ENCODE results near the gene PPP1R9A.

Gene PPP1R9A

GRCh38 chr7:95324431-95324830 is 417.0 kb downstream of the PPP1R9A start, which contains the start of gene PON1:
Gene PON1, minus strand, starts transcription at chr7:95324532. Its CDS starts 57 bp downstream, at chr7:95324475.
- H3K36me3 ChIP-seq = no peaks in the 10 kb centered on the region
- no peak for TF ChIP-seq Cebpa-rat (IDR thresholded peaks at IDR 0.05)
- no peak within 1 kb of the TSS for H3K27ac ChIP-seq
- H3K9ac ChIP-seq = no peak within 1 kb of the TSS
- H4K20me1 ChIP-seq = no peaks in the 10 kb centered on the region
- no peak within 1 kb of the TSS for H3K4me2 ChIP-seq
- no peaks in the 10 kb centered on the region for H3K27me3 ChIP-seq
- H3K4me1 ChIP-seq = no peaks in the 10 kb centered on the region
- H3K4me3 ChIP-seq = no peak within 1 kb of the TSS
- no peaks in the 10 kb centered on the region for H3K9me3 ChIP-seq

DNA sequence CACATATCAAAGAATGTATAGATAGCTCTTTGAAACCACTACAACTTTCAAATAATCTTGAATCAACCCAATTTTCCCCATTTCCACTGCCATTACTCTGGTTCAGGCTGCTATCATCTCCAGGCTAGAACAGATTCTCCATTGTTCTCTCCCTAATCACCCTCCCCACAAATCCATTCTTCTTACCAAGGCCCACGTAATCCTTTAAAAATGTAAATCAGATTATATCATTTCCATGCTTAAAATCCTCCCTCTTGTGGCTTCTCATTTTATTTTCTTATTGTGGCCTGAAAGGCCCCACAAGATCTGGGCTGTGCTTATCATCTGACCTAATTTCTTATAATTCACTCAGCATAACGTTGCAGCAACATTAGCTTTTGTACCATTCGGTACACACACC is 420.0 kb downstream of the PPP1R9A start:
- no peaks in the 10 kb centered on the region for H3K36me3 ChIP-seq
- H4K20me1 ChIP-seq = no peaks in the 10 kb centered on the region
- peaks cover 11% of the 10 kb centered on the region; the same call in 1 of the 2 replicates for H3K4me1 ChIP-seq
- H3K27ac ChIP-seq = no peak overlapping the region
- no peak overlapping the region for H3K4me2 ChIP-seq
- no peaks in the 10 kb centered on the region for H3K27me3 ChIP-seq
- H3K9me3 ChIP-seq = no peaks in the 10 kb centered on the region
- H3K4me3 ChIP-seq = no peak overlapping the region
- no peak overlapping the region for H3K9ac ChIP-seq
- TF ChIP-seq Cebpa-rat (IDR thresholded peaks at IDR 0.05) = no peak

DNA sequence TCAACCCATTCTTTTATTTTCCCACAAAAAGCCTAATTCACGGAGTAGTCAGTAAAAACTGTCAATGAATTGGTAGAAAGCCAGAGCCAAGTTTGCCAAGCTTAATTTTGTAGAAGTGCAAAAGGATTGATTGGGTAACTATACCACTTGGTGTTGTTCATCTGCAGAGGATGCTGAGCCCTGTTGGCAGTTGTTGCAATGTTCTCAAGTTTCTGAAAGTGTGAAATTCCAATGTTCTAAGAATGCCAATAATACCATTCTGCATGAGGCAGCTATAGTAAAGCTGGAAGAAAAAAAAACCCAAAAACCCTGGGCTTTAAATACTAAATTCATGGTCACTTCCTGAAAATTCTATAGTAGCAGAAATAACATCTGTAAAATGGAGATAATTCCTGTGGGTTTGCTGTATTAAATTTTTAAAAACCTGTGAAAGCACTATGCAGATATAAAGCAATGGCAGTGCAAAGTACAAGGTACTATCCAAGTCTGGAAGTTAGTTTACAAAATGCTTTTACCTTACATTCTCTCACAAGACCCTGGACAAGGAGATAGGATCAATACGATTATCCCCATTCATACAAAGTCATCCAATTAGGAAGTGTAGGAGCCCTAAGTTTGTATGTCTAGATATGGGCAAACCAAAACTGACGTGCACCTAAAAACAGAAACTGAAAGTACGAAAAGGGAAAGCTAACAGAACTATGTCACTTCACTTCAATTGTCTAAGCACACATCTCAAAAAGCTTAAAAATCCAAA is 423.0 kb downstream of the PPP1R9A start:
- H3K27ac ChIP-seq = peak overlapping the region; percentile 26; the same call in 1 of the 2 replicates
- peaks cover 11% of the 10 kb centered on the region; the same call in 1 of the 2 replicates for H3K4me1 ChIP-seq
- peak overlapping the region; percentile 53 for H3K9ac ChIP-seq
- H3K27me3 ChIP-seq = no peaks in the 10 kb centered on the region
- peak overlapping the region; percentile 88 for H3K4me2 ChIP-seq
- H3K36me3 ChIP-seq = no peaks in the 10 kb centered on the region
- no peak for TF ChIP-seq Cebpa-rat (IDR thresholded peaks at IDR 0.05)
- no peaks in the 10 kb centered on the region for H4K20me1 ChIP-seq
- H3K9me3 ChIP-seq = no peaks in the 10 kb centered on the region
- H3K4me3 ChIP-seq = peak overlapping the region; percentile 57

- Histone ChIP-seq H3K9me3 (no peaks in the 10 kb centered on the region), H3K4me3 (peak overlapping the region; percentile 57; the same call in 1 of the 2 replicates), H3K4me1 (peaks cover 11% of the 10 kb centered on the region; the same call in 1 of the 2 replicates), H3K9ac (peak overlapping the region; percentile 53), H3K36me3 (no peaks in the 10 kb centered on the region), H3K4me2 (peak overlapping the region; percentile 88), H4K20me1 (no peaks in the 10 kb centered on the region), H3K27me3 (no peaks in the 10 kb centered on the region), H3K27ac (peak overlapping the region; percentile 26; the same call in 1 of the 2 replicates)
- TF ChIP-seq Cebpa-rat (IDR thresholded peaks at IDR 0.05) = no peak
These were observed 423.6 kb downstream of the PPP1R9A start for GRCh38 chr7:95330961-95331337.

DNA sequence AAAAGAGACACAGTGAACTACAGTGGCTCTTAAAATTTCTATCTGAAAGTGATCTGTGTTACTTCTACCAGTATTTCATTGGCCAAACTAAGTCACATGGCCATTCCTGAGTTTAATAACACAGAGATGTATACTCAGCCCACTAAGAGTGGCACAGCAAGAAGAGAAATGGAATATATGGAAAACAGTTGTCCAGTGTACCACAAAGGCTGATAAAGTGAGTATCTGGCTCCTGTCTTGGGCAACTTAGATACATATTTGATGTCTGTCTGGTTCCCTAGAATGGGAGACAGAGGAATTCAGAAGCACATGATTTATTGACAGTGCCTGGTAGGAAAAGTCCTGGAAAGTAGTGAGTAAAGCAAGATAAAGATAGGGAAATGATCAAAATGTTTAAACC is 427.1 kb downstream of the PPP1R9A start:
- H3K27me3 ChIP-seq = no peaks in the 10 kb centered on the region
- H3K4me1 ChIP-seq = peaks cover 11% of the 10 kb centered on the region; the same call in 1 of the 2 replicates
- no peak overlapping the region for H3K27ac ChIP-seq
- no peak overlapping the region for H3K9ac ChIP-seq
- no peak for TF ChIP-seq Cebpa-rat (IDR thresholded peaks at IDR 0.05)
- H3K4me3 ChIP-seq = no peak overlapping the region
- no peak overlapping the region for H3K4me2 ChIP-seq
- H3K36me3 ChIP-seq = no peaks in the 10 kb centered on the region
- H4K20me1 ChIP-seq = no peaks in the 10 kb centered on the region
- H3K9me3 ChIP-seq = no peaks in the 10 kb centered on the region

DNA sequence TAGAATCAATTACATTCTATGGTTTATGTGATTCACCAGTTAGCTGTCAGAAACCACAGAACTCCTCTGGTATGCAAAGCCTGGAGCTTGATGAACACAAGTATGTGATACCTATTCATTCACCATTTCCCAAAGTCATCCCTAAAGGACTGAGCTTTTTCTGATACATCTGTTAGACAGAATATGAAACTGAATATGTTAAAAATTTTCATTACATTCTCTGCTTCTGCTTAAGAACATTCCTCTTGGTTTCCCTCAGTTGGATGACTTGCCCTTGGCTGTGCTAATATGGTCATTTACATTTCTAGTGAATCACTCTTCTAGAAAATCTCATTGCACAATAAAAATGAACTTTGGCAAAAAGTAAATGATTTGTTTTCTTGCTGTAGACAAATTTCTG is 427.7 kb downstream of the PPP1R9A start:
- H3K4me2 ChIP-seq = no peak overlapping the region
- no peak overlapping the region for H3K4me3 ChIP-seq
- no peaks in the 10 kb centered on the region for H3K36me3 ChIP-seq
- peaks cover 9% of the 10 kb centered on the region; the same call in 1 of the 2 replicates for H3K4me1 ChIP-seq
- no peak overlapping the region for H3K27ac ChIP-seq
- H4K20me1 ChIP-seq = no peaks in the 10 kb centered on the region
- no peak overlapping the region for H3K9ac ChIP-seq
- H3K27me3 ChIP-seq = no peaks in the 10 kb centered on the region
- H3K9me3 ChIP-seq = no peaks in the 10 kb centered on the region
- TF ChIP-seq Cebpa-rat (IDR thresholded peaks at IDR 0.05) = no peak

DNA sequence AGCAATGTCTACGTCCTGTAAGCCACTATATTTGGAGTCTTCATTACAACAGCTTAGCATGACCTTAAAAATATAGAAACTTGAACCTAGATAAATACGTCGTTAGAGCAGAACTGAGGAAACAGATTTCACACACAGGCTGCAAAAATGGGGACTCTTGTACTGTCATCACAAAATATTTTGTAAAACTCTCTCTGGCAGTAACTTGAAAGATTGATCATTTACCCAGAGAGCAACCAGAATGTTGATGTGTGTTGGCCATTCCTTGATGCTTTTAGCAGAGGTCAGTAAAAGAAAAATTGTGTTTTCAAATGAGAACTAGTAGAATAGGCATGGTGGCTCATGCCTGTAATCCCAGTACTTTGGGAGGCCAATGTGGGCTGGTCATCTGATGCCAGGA is 431.4 kb downstream of the PPP1R9A start:
- H3K27ac ChIP-seq = no peak overlapping the region
- H3K4me2 ChIP-seq = no peak overlapping the region
- no peaks in the 10 kb centered on the region for H3K9me3 ChIP-seq
- no peaks in the 10 kb centered on the region for H4K20me1 ChIP-seq
- no peak overlapping the region for H3K4me3 ChIP-seq
- no peaks in the 10 kb centered on the region for H3K27me3 ChIP-seq
- no peaks in the 10 kb centered on the region for H3K4me1 ChIP-seq
- TF ChIP-seq Cebpa-rat (IDR thresholded peaks at IDR 0.05) = no peak
- no peak overlapping the region for H3K9ac ChIP-seq
- no peaks in the 10 kb centered on the region for H3K36me3 ChIP-seq

DNA sequence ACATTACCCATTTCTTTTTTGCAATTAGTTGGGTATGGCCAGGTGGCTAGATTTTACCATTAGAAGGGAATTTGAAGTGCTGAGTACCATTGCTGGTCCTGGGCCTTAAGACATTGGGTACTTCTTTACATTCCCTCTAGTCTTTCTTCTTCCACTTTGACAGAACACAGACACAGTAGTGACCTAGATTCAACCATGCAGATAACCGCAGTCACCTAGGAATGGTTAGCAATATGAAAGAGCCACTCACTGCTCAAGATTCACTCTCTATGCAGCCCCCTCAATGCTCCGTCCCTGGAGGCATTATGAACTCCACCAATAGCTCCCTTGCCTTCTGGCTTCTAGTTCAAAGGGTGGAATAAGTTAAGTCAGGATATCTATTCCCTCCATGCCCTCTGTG is 433.1 kb downstream of the PPP1R9A start:
- Histone ChIP-seq H4K20me1 (no peaks in the 10 kb centered on the region), H3K36me3 (no peaks in the 10 kb centered on the region), H3K9ac (no peak overlapping the region), H3K4me3 (no peak overlapping the region), H3K4me2 (no peak overlapping the region), H3K4me1 (no peaks in the 10 kb centered on the region), H3K27me3 (no peaks in the 10 kb centered on the region), H3K9me3 (no peaks in the 10 kb centered on the region), H3K27ac (no peak overlapping the region)
- TF ChIP-seq Cebpa-rat (IDR thresholded peaks at IDR 0.05) = no peak

DNA sequence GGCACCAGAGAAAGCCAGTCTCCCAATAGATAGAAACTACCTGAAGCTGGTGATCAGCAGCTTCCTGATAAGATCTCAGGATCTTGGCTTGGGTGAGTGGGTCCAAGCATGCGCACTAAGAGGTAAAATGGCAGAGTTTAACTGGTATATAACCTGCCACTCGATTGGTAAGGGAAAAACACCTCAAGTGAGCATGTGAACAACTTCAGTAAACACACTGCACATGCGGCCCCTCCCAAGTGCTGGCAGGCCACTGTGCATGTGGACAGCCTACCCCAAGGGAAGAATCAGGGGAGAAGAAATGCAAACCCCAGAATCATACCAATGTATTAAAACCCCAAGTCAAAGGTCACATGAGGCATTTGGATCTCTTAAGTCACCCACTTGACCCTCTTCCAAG is 434.6 kb downstream of the PPP1R9A start:
- Histone ChIP-seq H3K27me3 (no peaks in the 10 kb centered on the region), H3K9ac (no peak overlapping the region), H3K4me1 (no peaks in the 10 kb centered on the region), H3K4me2 (no peak overlapping the region), H3K4me3 (no peak overlapping the region), H3K9me3 (no peaks in the 10 kb centered on the region), H3K27ac (no peak overlapping the region), H4K20me1 (no peaks in the 10 kb centered on the region), H3K36me3 (no peaks in the 10 kb centered on the region)
- no peak for TF ChIP-seq Cebpa-rat (IDR thresholded peaks at IDR 0.05)

GRCh38 chr7:95342642-95343307 is 435.4 kb downstream of the PPP1R9A start:
- H3K27me3 ChIP-seq = no peaks in the 10 kb centered on the region
- H3K4me2 ChIP-seq = no peak overlapping the region
- H3K4me1 ChIP-seq = no peaks in the 10 kb centered on the region
- no peak overlapping the region for H3K4me3 ChIP-seq
- H3K9me3 ChIP-seq = no peaks in the 10 kb centered on the region
- TF ChIP-seq Cebpa-rat (IDR thresholded peaks at IDR 0.05) = no peak
- H3K36me3 ChIP-seq = no peaks in the 10 kb centered on the region
- no peaks in the 10 kb centered on the region for H4K20me1 ChIP-seq
- no peak overlapping the region for H3K27ac ChIP-seq
- H3K9ac ChIP-seq = no peak overlapping the region

Data from BLaER1 (cell line).